SK-MEL-5 (cell line): ENCODE results near the gene DCST2. TPM values are rescaled to one million over a fixed set of nuclear protein-coding genes. Genes with fewer than 3 reads are reported as not detected.
A peak's percentile ranks its signal among the peaks of the same experiment; 100 is the strongest.

Experiments used
- DNase-seq: peaks from one replicate; pipeline ENCODE4 v3.0.0-alpha.2; 2016; ENCODE audit warnings: low read depth, low spot score
- in situ Hi-C: cut with HindIII; loops from 2 replicates; pipeline ENCODE4 v1.10.0; 2016; ENCODE audit warnings: low sequenced_read_pairs, high pct_unique_total_duplicates, low pct_unique_long_range_greater_than_20kb
- total RNA-seq: library from RNA; depleted of rRNA; stranded (reverse); fragments of >200 nt; shearing (Covaris generic); gene quantifications from 2 replicates; pipeline ENCODE4 v1.2.3, GENCODE V29; 2014

Gene DCST2
- total RNA-seq, 1 experiment from 2014 or later = 0.18 TPM

DNA sequence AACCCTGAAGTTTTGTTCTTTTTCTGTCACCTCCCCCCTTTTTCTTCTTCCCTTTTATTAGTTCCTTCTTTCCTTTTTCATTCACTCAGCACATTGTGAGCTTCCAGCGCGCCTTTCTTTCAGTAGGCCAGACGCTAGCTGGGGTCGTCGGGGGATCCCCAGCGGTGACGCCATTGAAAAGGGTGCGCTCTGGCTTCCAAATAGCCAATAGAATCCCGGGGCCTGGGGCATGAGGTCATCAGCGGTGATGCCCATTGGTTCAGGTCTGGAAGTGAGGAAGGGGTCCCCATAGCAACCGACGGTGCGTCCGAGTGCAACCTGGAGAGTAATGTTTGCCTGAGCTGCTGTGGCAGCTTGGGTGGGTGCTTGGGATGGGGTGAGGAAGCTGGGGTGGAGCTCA is 38.1 kb upstream of the DCST2 start:
- no peak for DNase-seq
- in situ Hi-C loops = no loop called here

DNA sequence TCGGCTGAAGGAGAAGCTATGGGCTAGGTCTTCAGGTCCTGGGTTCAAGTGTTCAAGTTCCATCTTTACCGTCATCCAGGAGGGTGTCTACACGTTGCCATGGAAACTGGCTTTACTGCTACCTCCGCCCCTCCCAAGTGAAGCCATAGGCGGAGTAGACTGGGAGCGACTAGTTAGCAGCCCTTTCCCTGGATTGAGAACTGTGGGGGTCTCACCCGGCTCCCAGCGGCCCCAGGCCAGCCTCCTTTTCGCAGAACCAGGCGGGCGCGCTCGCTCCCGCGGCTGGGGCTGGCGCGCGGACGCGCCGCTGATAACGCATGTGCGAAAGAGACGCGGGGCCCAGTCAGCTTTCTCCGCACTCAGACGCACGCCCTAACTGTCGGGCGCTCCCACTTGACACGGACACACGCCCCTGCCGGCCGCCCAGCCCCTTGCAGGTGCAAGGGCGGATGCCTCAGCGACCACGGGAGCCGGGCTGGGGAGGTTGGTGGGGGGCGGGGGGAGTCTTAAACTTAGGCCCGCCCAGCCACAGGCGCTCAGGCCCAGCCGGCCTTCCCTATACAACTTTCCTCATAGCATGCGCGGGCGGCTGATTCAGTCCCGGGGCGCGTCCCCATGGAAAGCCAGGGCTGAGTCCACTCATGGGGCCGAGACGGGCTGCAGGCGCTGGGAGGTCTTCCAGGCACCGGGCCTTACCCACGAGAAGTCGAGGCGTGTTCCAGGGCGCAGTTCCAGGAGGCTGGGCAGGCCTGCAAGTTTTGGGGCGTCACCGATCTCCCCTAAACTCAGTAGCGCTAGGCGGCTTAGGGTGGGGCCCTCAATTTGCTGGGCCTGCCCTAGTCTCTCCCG is 37.4 kb upstream of the DCST2 start:
- in situ Hi-C loops = no loop called here
- DNase-seq = peak; percentile 65

- no peak for DNase-seq
- in situ Hi-C loops = no loop called here
Measured at GRCh38 chr1:155070158-155070621, 36.6 kb upstream of the DCST2 start.

- no peak for DNase-seq
- in situ Hi-C loops = no loop called here
Measured at GRCh38 chr1:155069551-155070157, 36.1 kb upstream of the DCST2 start.

DNA sequence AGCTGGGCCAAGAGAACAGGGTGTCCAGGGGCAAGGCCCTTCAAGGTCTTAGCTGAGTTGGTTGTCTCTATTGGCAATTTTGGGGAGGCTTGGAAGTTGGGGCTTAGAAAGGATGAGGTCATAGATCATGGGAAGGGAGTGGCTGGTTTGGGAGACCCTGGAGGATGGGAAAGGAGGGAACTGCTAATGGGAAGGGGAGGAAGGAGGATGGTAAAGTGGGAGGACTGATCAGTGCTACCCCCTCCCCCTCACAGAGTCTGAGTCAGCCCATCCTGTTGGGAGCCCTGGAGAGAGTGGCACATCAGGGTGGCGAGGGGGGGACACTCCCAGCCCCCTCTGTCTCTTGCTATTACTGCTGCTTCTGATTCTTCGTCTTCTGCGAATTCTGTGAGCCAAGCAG is 35.0 kb upstream of the DCST2 start:
- no peak for DNase-seq
- in situ Hi-C loops = no loop called here

- in situ Hi-C loops = no loop called here
- no peak for DNase-seq
Measured at GRCh38 chr1:155066777-155067176, 33.2 kb upstream of the DCST2 start.

DNA sequence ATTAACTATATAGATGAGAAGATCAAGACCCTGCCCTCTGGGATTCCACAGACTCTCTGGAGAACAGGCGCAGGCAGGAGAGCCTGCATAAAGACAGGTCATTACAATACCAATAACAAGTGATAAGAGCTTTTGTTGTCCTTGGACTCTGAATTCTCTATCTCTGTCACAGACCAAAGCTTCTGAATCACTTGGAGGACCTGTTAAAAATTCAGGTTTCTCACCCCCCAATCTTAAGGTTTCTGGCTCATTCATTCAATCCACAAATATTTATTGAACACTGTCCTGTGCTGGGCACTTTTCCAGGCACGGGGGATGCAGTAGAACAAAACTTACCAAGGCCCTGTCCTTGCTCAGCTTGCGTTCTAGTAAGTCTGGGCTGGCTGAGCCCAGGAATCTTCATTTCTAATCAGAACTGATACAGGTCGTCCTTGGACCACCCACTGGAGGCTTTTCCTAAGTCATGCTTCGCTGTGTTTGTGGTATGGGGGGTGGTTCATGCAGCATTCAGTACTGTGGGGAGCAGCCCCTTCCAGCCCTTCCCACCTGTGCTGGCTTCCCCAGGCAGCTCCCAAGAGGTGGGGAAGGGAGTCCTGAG is 31.4 kb upstream of the DCST2 start:
- in situ Hi-C loops = no loop called here
- DNase-seq = no peak

DNA sequence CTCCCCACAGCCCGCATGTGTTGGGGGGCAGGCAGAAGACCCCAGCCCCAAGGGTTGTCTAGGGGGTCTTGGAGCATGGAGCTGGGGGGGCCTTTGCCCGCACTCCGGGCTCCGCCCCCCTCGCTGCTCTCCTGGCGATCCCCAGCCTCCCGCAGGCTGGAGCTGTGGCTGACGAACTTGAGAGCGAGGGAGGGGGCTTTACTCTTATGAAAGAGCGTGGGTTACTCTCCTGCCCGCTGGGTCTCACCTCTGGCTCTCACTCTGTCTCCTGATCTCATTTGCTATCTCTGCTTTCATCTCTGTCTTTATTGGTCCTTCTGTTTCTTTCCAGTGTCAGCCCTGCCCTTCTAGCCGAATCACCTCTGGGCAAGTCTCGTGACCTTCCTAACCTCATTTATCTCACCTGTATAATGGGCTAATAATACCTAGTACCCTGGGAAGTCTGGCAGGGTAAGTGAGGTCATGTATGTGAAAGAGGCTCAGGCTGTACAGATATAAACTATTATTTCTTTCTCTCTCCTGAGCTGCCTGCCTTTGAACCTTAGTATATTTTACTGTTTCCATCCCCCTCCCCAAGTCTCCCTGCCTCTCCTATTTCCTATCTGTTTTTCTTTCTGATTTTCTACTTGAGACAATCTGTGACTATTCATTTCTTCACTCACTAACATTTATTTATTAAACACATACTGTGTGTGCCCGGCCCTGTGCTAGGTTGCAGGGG is 30.7 kb upstream of the DCST2 start:
- in situ Hi-C loops = no loop called here
- peak; percentile 58 for DNase-seq

GRCh38 chr1:155063550-155064110 is 30.0 kb upstream of the DCST2 start, which contains the start of gene EFNA4:
TSS of gene EFNA4 (plus strand) at chr1:155063740. CDS start at chr1:155063824, 84 bp downstream.
- in situ Hi-C loops = no loop called here
- DNase-seq = peak; percentile 93

DNA sequence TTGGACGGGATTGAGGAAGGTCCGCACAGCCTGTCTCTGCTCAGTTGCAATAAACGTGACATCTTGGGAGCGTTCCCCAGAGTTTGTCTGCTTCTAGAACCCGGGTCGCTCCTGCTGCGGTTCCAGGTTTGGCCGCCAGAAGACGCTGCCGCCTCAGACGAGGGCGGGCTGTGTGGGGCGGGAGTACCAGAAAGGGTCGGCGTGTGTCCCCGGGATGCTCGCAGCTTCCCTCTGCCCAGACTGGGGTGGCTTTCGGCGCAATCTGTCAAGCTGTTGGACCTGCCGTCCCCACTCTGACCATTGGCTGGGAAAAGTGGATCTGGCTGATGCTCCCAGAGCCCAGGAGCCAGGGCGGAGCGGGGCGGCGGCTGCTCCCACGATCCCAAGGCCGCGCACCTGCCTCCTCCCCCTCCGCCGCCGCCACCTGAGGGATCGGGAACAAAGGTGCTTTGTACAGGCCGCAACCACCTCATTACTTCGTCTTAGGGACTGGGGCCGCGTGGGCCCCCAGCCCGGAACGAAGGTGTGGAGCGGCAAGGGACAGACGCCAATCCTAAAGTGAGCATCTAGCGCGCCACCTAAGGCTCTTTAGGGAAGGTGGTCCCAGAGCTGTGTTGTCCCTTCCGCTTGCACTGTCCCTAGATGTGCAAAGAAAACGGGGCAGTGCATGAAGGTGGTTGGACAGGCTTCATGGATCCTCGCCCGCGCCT is 29.3 kb upstream of the DCST2 start:
- in situ Hi-C loops = no loop called here
- DNase-seq = peak; percentile 67

DNA sequence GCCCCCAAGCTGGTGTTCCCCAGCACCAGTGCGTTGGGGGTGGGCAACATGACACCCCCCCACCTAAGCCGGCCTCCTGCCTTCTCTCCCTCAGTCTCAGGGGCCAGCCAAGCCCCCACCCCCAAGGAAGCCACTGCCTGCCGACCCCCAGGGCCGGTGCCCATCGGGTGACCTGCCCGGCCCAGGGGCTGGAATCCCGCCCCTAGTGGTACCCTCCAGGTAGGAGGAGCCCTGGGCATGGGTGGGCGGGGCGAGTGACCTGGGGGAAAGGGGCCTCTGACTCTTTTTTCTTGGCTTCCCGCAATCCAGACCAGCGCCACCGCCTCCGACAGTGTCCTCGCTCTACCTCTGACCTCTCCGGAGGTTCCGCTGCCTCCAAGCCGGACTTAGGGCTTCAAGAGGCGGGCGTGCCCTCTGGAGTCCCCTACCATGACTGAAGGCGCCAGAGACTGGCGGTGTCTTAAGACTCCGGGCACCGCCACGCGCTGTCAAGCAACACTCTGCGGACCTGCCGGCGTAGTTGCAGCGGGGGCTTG is 28.6 kb upstream of the DCST2 start:
- in situ Hi-C loops = no loop called here
- DNase-seq = no peak

GRCh38 chr1:155061381-155062150 is 28.0 kb upstream of the DCST2 start:
- DNase-seq = peak; percentile 94
- in situ Hi-C loops = no loop called here

- in situ Hi-C loops = no loop called here
- no peak for DNase-seq
Measured at GRCh38 chr1:155060736-155061135, 27.2 kb upstream of the DCST2 start.

DNA sequence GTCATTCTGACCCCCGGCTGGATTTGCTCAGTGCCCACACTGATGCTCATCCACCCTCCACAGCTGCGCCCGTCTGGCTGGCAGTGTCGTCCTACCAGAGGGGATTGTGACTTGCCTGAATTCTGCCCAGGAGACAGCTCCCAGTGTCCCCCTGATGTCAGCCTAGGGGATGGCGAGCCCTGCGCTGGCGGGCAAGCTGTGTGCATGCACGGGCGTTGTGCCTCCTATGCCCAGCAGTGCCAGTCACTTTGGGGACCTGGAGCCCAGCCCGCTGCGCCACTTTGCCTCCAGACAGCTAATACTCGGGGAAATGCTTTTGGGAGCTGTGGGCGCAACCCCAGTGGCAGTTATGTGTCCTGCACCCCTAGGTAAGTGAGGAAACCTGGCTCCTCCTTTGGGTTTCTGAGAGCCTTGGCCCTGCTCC is 24.2 kb upstream of the DCST2 start:
- in situ Hi-C loops = no loop called here

GRCh38 chr1:155057104-155057503 is 23.5 kb upstream of the DCST2 start:
- DNase-seq = no peak
- in situ Hi-C loops = no loop called here

More for the DNA sequence above, 24.2 kb upstream of the DCST2 start:
- no peak for DNase-seq

GRCh38 chr1:155053531-155054105 is 20.0 kb upstream of the DCST2 start:
- in situ Hi-C loops = no loop called here
- no peak for DNase-seq
